Mesenteric fat pad (tissue), 1 donor: ENCODE measurements around the gene HOXA2. TPM values are rescaled to one million over a fixed set of nuclear protein-coding genes. Genes with fewer than 3 reads are reported as not detected.

Experiments used
- DNase-seq: peaks from one replicate; pipeline ENCODE4 v3.0.0-alpha.2; 2020; ENCODE audit warnings: low spot score
- total RNA-seq: library from RNA; stranded (reverse); fragmentation: NEBNext Ultra II Directional; extraction: Animal tissue kit (Norgen Biotek cat#: 25700); gene quantifications from one replicate; pipeline ENCODE4 v1.2.1, GENCODE V29; 2021
- donor health status: DM: yes; HTN: yes; CAD: no.

Gene HOXA2
- total RNA-seq, 1 donor from 2014 or later: 1.2 TPM

GRCh38 chr7:27080844-27081436 is 21.5 kb downstream of the HOXA2 start:
- DNase-seq: no peak

GRCh38 chr7:27079234-27079975 is 23.1 kb downstream of the HOXA2 start:
- no peak for DNase-seq

GRCh38 chr7:27078616-27079233 is 23.8 kb downstream of the HOXA2 start:
- DNase-seq: no peak

- no peak for DNase-seq
These were observed 29.4 kb downstream of the HOXA2 start for GRCh38 chr7:27073076-27073475.

GRCh38 chr7:27071622-27072390 is 30.7 kb downstream of the HOXA2 start:
- DNase-seq: no peak

GRCh38 chr7:27068259-27068658 is 34.2 kb downstream of the HOXA2 start:
- no peak for DNase-seq

- no peak for DNase-seq
These were observed 36.3 kb downstream of the HOXA2 start for GRCh38 chr7:27066148-27066547.

- DNase-seq: no peak
These were observed 36.8 kb downstream of the HOXA2 start for GRCh38 chr7:27065709-27066108.

GRCh38 chr7:27064661-27065060 is 37.8 kb downstream of the HOXA2 start:
- no peak for DNase-seq

- no peak for DNase-seq
These were observed 38.3 kb downstream of the HOXA2 start for GRCh38 chr7:27064159-27064558.

GRCh38 chr7:27062946-27063345 is 39.5 kb downstream of the HOXA2 start:
- DNase-seq: no peak

GRCh38 chr7:27053153-27053552 is 49.3 kb downstream of the HOXA2 start:
- DNase-seq: no peak

GRCh38 chr7:27051451-27051850 is 51.0 kb downstream of the HOXA2 start:
- DNase-seq: no peak

Other genes with a start within 250 kb of the HOXA2 start
- 45.9 TPM for gene SKAP2, start 238.1 kb downstream of the HOXA2 start, total RNA-seq
- 1.3 TPM for gene HOXA1, start 6.7 kb downstream of the HOXA2 start, total RNA-seq
- 4.0 TPM for gene HOXA4, start 28.1 kb upstream of the HOXA2 start, total RNA-seq
- 15.3 TPM for gene HOXA5, start 41.0 kb upstream of the HOXA2 start, total RNA-seq
- gene HOXA6, start 45.1 kb upstream of the HOXA2 start, total RNA-seq: 3.1 TPM
- 5.8 TPM for gene HOXA3, start 49.9 kb upstream of the HOXA2 start, total RNA-seq
- 7.5 TPM for gene HOXA7, start 54.0 kb upstream of the HOXA2 start, total RNA-seq
- gene HOXA9, start 62.9 kb upstream of the HOXA2 start, total RNA-seq: 10.4 TPM
- 19.7 TPM for gene HOXA10, start 71.6 kb upstream of the HOXA2 start, total RNA-seq
- 6.1 TPM for gene HOXA11, start 82.5 kb upstream of the HOXA2 start, total RNA-seq
- gene HOXA13, start 97.4 kb upstream of the HOXA2 start, total RNA-seq: 1.9 TPM
- gene EVX1, start 140.1 kb upstream of the HOXA2 start, total RNA-seq: 0.13 TPM